AG09309 (cell line): Measurements from ENCODE around the gene IMP4.

Experiments
- DNase-seq: peaks from one replicate; pipeline ENCODE4 v3.0.0-alpha.2; 2010; ENCODE audit warnings: low read depth
- H3K4me3 ChIP-seq: 2 replicates; pipeline ENCODE4 v1.5.1; 2011; ENCODE audit warnings: mild to moderate bottlenecking, low read depth, low read length, moderate library complexity; ENCODE audit not compliant: control insufficient read depth
- CTCF ChIP-seq: IDR thresholded peaks from 2 replicates; pipeline ENCODE4 v1.5.1; 2011; ENCODE audit warnings: mild to moderate bottlenecking, low read depth, low read length, inconsistent platforms; ENCODE audit not compliant: insufficient read depth, control insufficient read depth; ENCODE audit errors: missing control alignments

The IMP4 gene

GRCh38 chr2:130346741-130347066 lies 4.0 kb downstream of the IMP4 start:
- no peak overlapping the region for H3K4me3 ChIP-seq
- TF ChIP-seq CTCF = no peak
- no peak for DNase-seq

GRCh38 chr2:130347220-130347925 lies 4.7 kb downstream of the IMP4 start:
- no peak for DNase-seq
- no peak overlapping the region for H3K4me3 ChIP-seq
- no peak for TF ChIP-seq CTCF

GRCh38 chr2:130349174-130349573 lies 6.5 kb downstream of the IMP4 start:
- H3K4me3 ChIP-seq = no peak overlapping the region
- DNase-seq = no peak
- TF ChIP-seq CTCF = no peak

- TF ChIP-seq CTCF = no peak
- DNase-seq = no peak
- no peak overlapping the region for H3K4me3 ChIP-seq
Observed at GRCh38 chr2:130351711-130352110, 9.0 kb downstream of the IMP4 start.

GRCh38 chr2:130352237-130352636 lies 9.5 kb downstream of the IMP4 start:
- no peak for DNase-seq
- no peak for TF ChIP-seq CTCF
- no peak overlapping the region for H3K4me3 ChIP-seq

GRCh38 chr2:130353291-130354138 lies 10.8 kb downstream of the IMP4 start:
- no peak overlapping the region for H3K4me3 ChIP-seq
- DNase-seq = no peak
- TF ChIP-seq CTCF = no peak
